ENCODE results near the gene TBC1D22B. TPM values are rescaled to one million over a fixed set of nuclear protein-coding genes. Genes with fewer than 3 reads are reported as not detected.

Gene TBC1D22B
- total RNA-seq, 1 experiment from 2014 or later: 12.9 TPM

GRCh38 chr6:37280162-37280887, 22.8 kb downstream of the TBC1D22B start:
- Mint-ChIP-seq H3K4me3 (no peak overlapping the region), H3K4me1 (no peaks in the 10 kb centered on the region), H3K9me3 (no peaks in the 10 kb centered on the region), H3K27ac (peak overlapping the region in 1 of 3 experiments; percentile 34; a peak in 1 of 7 replicates), H3K36me3 (ENCODE audit: insufficient read depth in 1 of 3, low read depth in 3 of 3) (peaks cover 16 to 45% (median 44%) of the 10 kb centered on the region in 3 experiments; a peak in 6 of 7 replicates), H3K27me3 (ENCODE audit: low read depth) (no peaks in the 10 kb centered on the region)
- Histone ChIP-seq H2BK12ac (ENCODE audit: insufficient read length, low read depth, low read length) (no peak overlapping the region), H2BK15ac (ENCODE audit: low read depth, low read length) (no peak overlapping the region), H2BK120ac (ENCODE audit: low read depth, low read length, poor library complexity, severe bottlenecking) (no peak overlapping the region), H3K9ac (ENCODE audit: extremely low read depth, insufficient read length, low read length) (no peak overlapping the region), H4K8ac (replicated peaks; ENCODE audit: insufficient read length, low read depth, low read length) (no peak overlapping the region), H3K27me3 (ENCODE audit: insufficient read depth, low read length) (no peaks in the 10 kb centered on the region), H3K23me2 (ENCODE audit: insufficient read length, low read depth, low read length, poor library complexity, severe bottlenecking) (no peaks in the 10 kb centered on the region), H3K4ac (ENCODE audit: low read depth, low read length) (no peak overlapping the region), H3K18ac (ENCODE audit: insufficient read length, low read depth, low read length) (no peak overlapping the region), H3K9me3 (ENCODE audit: control insufficient read depth, low read depth, low read length) (no peaks in the 10 kb centered on the region), H4K91ac (ENCODE audit: insufficient read length, low read depth, low read length) (no peak overlapping the region), H3K79me2 (ENCODE audit: insufficient read depth, low read length) (no peaks in the 10 kb centered on the region), H3K23ac (ENCODE audit: insufficient read length, low read depth, low read length) (no peak overlapping the region), H3T11ph (ENCODE audit: low read length) (no peak overlapping the region), H4K5ac (ENCODE audit: insufficient read length, low read depth, low read length) (no peak overlapping the region), H2AK5ac (ENCODE audit: insufficient read length, low read length) (no peak overlapping the region), H2BK5ac (ENCODE audit: insufficient read length, low read length) (no peak overlapping the region), H2AFZ (ENCODE audit: low read length) (no peak overlapping the region), H3K79me1 (ENCODE audit: insufficient read depth, low read depth, low read length, poor library complexity, severe bottlenecking) (no peaks in the 10 kb centered on the region), H3K56ac (ENCODE audit: insufficient read length, low read depth, low read length) (no peak overlapping the region), H3K4me1 (ENCODE audit: insufficient read depth, low read length) (no peaks in the 10 kb centered on the region), H3K27ac (ENCODE audit: insufficient read length, low read depth, low read length) (no peak overlapping the region), H2BK20ac (ENCODE audit: low read depth, low read length, poor library complexity, severe bottlenecking) (no peak overlapping the region), H3K14ac (ENCODE audit: insufficient read depth, low read length) (no peak overlapping the region), H4K20me1 (ENCODE audit: control insufficient read depth, insufficient read depth, insufficient read length) (peaks cover 2% of the 10 kb centered on the region), H3K4me2 (ENCODE audit: insufficient read depth, insufficient read length, low read length) (no peak overlapping the region)
- DNase-seq: no peak
- WGBS (ENCODE audit: extremely low coverage, insufficient read length, low lambda C conversion rate): no CpG with 5 or more reads among the region's 8 CpGs
- no peak for TF ChIP-seq CTCF (conservative IDR thresholded peaks at IDR 0.05)
